NCI-H345 (cell line): ENCODE data around the gene FAM13A.

Source experiments
- DNase-seq: peaks from one replicate; lab custom pipeline; 2025; lab: John Stamatoyannopoulos, UW

The FAM13A gene

GRCh38 chr4:88836216-88836615 is 220.8 kb downstream of the FAM13A start:
- DNase-seq = no peak

DNA sequence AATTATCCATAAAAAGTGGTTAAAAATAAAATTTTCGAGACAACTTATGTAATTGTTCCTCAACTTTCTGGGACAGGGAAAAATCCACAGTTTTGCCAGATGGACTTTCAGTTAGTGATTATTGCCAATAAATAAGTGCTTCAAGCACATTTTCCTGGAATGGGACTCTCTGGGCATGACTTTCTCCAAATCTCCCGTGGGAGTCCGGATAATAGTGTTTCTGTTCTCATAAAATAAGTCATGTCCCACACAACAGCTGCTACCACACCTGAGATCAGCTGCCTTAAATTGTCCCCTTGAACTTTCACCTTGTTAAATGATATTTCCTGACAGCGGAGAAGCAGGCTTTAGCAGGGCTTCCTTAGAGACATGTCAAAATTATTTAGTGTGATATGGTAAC is 226.0 kb downstream of the FAM13A start:
- no peak for DNase-seq

GRCh38 chr4:88830598-88830997 is 226.4 kb downstream of the FAM13A start:
- DNase-seq = no peak

DNA sequence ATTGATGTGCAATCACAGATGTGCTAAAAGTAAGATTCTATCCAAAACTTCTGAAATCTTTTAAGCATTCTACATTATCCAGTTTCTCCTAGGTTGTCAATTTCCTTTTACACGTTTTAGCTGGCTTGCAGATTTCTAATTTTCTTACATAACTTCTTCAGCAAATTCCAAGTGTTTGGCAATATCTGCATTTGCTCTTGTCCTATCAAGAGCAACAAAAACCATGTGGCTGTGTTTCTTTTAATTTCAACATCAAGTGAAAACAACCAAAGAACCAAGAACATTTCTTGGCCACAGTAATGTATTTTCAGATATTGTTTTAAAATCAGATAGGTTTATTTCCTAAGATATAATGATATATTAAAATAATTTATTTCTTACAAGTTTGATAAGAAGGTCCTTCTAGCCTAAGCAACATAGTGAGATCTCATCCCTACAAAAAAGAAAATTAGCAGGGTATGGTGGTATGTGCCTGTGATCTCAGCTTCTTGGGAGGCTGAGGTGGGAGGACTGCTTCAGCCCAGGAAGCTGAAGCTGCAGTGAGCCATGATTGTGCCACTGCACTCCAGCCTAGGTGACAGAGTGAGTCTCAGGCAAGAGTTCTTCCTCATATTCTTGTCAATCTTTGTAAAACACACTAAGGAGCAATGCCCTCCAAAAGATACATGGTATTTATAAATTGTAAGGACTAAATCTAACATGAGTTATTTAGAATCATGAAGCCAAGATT is 228.0 kb downstream of the FAM13A start:
- DNase-seq = no peak

DNA sequence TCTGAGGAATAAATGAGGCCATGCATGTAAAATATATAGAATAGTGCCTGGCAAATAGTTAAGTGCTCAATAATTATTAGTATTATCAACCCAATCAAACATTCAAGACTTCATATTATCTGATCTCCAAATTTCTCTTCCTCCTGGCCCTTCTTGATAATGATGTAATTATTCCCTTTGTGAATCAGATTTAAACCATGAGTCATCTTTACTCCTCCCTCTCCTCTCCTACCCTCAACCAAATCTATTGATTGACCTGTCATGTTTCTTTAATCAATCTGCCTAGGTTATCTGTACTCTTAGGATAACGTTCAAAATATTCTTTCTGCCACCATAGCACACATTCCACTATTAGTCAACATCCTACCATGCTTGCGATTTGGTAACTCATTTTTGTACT is 229.5 kb downstream of the FAM13A start:
- no peak for DNase-seq

GRCh38 chr4:88826771-88827170 is 230.2 kb downstream of the FAM13A start:
- DNase-seq = no peak

- DNase-seq = no peak
Observed at GRCh38 chr4:88825931-88826330, 231.1 kb downstream of the FAM13A start.

- no peak for DNase-seq
Observed at GRCh38 chr4:88823058-88823919, 233.7 kb downstream of the FAM13A start.

DNA sequence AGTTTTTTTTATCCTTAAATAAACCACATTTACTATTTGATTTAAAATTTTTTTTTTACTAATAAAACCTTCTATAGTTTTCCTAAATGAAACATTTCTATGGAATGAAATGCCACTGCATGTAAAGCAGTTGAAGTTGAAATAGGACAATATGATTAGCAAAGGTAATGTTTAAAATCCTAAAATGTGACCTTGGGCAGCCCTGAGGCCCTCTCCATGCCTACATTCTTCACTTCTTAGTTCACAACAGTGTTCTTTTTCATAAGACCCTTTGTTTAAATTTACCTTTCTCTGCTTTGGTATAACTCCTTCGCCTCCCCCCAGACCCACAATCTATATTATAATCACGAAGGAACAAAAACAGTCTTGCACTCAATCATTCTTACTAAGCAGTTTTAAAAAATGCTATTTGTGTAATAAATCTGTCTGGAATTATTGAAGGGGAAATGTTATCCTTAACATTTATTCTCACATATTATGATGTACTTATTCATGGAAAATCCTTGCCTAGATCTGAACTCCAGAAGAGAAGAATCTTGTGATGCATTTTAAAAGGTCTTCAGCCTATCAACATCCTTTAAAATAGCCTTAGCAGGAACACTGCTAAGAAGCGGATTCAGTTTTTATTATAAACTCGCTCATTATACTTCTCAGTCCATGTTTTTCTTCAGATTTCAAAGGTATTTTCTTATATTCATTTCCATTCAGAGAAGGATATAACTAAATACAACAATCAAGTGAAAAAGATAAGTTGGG is 234.8 kb downstream of the FAM13A start:
- DNase-seq = no peak

GRCh38 chr4:88821522-88821921 is 235.5 kb downstream of the FAM13A start:
- no peak for DNase-seq

DNA sequence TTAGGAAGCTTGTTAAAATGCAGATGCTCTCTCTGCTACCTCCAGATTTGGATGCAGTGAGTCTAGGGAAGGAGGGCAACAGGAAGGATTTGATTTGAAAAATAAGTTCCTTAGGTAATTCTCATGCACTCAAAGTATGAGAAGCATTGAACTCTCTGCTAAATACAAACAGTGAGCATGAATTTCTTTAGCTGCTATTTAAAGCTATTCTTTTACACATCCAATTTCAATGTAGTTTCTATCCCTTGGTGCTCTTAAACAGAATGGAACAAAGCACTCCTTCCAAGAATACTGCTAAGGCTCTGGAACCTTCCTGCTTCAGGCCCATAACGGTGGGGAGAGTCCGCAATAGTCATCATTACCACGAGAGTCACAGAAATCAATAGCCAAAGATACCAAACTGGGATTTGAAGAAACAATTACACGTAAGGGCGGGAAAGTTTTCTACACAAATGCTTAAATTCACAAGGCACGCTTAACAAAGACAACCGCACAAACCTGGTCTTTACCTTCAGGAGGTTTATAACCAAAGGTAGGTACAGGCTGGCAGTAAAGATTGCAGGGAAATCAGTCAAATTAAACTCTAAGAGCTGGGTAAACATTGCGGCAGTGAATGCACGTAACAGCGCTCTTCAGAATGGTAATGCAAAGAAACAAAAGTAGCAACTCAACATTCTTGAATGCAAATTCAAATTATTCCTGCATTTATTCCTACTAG is 236.1 kb downstream of the FAM13A start:
- DNase-seq = peak; percentile 15

DNA sequence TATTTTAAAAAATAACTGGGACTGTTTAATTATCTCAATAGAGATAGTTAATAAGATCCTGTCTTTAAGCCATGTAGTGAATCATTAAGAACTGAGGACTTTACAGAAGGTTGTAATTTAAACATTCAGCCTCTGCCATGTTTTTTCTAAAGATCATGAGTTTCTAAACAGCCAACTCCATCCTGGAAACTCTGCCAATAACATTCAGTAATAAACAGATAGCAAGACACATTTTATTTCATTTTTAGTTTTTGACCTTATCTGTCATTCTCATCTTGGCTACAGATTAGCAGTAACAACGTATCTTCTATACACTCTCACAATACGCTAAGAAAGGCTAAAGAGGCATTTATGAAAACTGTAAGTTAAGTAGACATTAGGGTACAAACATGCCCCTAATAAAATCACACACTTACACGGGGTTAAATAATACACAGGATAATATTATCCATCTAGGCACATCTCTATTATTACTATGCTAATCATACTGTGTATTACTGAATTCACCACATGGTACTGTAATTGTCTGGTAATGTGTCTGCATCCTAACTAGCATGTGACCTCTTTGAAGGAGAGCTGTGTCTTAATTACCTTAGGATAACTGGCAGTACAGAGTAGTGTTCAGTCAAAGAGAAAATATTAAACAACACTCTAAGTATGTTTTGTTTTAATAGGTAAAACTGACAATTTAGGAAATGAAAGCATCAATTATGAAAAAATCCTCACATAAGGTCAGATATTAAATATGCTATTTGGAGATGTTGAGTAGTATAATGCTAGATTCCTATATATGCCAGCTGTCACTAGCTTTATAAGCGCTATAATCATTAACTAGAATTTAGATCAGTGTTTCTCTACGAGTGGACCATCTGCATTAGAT is 236.9 kb downstream of the FAM13A start:
- DNase-seq = no peak

GRCh38 chr4:88818631-88819470 is 238.1 kb downstream of the FAM13A start:
- DNase-seq = peak; percentile 55

GRCh38 chr4:88817740-88818139 is 239.2 kb downstream of the FAM13A start:
- DNase-seq = no peak

DNA sequence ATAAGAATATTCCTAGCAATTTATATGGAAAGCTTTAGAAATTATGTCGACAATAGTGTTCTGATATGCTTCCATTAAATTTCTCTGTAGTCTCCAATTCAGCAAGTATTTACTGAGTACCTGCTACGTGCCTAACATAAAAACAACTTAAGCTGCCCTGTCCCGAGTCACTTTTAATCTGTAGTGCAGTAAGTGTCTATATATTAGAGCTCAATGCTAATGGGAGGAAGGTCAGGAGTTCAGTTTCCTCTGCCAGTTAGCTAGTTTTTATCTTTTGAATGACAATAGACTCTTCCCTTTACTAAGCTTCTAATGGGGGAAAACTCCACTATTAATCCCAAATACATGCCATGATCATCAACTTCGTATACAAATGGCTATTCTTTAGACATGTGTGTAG is 240.6 kb downstream of the FAM13A start:
- no peak for DNase-seq

DNA sequence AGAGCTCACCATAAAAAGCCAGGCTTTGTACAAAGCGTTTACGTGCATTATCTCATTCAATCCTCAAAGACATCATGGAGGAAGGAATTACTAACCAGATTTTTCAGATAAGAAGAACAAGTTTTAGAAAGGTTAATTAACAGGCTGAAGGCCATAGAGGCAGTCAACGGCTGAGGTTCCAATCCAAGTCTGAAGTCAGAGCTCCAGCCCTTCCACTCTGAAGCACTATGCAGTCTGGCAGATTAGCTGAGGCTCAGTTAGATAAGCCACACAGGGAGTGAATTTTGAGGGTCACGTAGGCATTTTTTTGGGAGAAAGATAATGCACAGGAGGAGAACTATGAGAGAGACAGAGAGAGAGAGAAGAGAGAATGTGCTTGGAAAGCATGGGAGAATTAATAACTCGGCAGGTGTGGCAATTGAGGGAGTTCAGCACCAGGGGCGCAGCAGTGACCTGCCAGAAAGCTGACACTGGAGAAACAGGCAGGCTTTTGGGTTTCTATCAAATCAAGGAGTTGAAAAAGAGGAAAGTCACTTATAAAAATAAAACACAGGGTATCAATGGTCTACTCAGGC is 242.9 kb downstream of the FAM13A start:
- DNase-seq = no peak

GRCh38 chr4:88813013-88813412 is 244.0 kb downstream of the FAM13A start:
- DNase-seq = no peak

- DNase-seq = no peak
Observed at GRCh38 chr4:88812420-88812819, 244.6 kb downstream of the FAM13A start.

GRCh38 chr4:88811904-88812303 is 245.1 kb downstream of the FAM13A start:
- no peak for DNase-seq

DNA sequence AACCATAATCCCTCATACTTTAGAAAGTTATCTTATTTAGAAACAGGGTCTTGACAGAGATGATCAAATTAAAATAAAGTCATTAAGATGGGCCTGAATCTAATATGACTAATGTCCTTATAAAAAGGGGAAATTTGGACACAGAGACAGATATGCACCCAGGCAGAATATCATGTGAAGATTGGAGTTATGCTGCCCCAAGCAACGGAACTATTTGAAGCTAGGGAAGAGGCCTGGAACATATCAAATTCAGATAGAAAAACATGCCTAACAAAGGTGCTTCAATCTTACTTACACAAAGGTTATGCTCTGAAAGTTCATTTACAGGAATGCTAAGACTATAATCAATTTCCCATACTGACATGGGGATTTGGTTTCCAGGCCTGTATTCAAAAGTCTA is 246.7 kb downstream of the FAM13A start:
- no peak for DNase-seq
